LNCaP clone FGC (cell line): Measurements from ENCODE around the gene THBS3.

ENCODE experiments used
- DNase-seq: peaks from one replicate; pipeline ENCODE4 v3.0.0-alpha.2; 2011; ENCODE audit warnings: low read depth
- H3K4me3 ChIP-seq: 2 replicates; pipeline ENCODE4 v1.5.1; 2011; ENCODE audit warnings: mild to moderate bottlenecking, low read depth, low read length, control low read depth
- TF ChIP-seq, protein P1 (sequence below): IDR thresholded peaks from 2 replicates; pipeline ENCODE4 v1.5.1; 2012; ENCODE audit warnings: mild to moderate bottlenecking; ENCODE audit not compliant: control insufficient read depth, insufficient read depth; ENCODE audit errors: extremely low read depth

THBS3 gene

DNA sequence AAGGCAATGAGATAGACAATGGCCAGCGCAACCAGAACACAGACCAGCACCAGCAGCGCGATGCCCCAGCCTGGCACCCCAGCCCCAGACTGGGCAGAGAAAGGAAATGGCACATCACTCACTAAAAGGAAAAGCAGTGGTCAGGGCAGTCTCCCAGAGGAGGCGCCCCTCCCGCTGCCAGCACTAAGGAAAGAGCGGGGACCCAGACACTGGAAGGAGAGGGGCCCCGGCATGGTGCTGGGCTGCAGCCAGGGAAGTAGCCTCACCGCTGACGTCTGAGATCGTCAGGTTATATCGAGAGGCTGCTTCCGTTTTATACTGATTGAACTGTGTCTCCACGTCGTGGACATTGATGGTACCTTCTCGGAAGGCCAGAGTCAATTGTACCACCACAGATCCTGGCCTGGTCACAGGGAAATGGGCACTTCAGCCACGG, 20.2 kb downstream of the THBS3 start:
- DNase-seq: no peak
- H3K4me3 ChIP-seq: no peak overlapping the region
- TF ChIP-seq, protein P1, sequence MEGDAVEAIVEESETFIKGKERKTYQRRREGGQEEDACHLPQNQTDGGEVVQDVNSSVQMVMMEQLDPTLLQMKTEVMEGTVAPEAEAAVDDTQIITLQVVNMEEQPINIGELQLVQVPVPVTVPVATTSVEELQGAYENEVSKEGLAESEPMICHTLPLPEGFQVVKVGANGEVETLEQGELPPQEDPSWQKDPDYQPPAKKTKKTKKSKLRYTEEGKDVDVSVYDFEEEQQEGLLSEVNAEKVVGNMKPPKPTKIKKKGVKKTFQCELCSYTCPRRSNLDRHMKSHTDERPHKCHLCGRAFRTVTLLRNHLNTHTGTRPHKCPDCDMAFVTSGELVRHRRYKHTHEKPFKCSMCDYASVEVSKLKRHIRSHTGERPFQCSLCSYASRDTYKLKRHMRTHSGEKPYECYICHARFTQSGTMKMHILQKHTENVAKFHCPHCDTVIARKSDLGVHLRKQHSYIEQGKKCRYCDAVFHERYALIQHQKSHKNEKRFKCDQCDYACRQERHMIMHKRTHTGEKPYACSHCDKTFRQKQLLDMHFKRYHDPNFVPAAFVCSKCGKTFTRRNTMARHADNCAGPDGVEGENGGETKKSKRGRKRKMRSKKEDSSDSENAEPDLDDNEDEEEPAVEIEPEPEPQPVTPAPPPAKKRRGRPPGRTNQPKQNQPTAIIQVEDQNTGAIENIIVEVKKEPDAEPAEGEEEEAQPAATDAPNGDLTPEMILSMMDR: no peak

DNA sequence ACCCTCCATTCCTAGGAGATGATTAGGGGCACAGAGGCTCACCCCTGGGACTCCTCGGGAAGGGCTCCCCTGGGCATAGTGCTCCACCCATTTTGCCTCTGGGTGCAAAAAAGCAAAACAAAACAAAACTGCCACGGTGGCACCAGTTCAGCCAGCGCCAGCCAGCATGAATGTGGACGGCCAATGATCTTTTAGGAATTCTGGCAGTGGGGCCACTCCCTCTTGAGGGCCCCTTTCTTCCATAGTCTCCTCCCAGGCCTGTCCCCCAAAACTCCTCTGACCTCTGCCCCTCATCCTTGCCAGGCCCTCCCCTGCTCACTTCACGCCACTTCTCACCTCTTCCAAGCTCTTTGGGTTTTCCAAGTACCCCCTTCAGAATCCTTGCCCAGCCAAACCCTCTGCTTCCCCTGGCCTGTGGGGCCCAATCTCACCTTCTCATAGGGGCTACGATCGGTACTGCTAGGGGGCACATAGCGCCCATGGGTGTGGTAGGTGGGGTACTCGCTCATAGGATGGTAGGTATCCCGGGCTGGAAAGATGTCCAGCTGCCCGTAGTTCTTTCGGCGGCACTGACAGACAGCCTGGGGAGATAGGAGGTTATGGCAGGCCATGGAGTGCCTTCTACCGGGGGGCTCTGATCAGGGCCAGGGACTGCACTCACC, 20.8 kb downstream of the THBS3 start:
- H3K4me3 ChIP-seq: no peak overlapping the region
- no peak for DNase-seq
- TF ChIP-seq, protein P1: no peak

DNA sequence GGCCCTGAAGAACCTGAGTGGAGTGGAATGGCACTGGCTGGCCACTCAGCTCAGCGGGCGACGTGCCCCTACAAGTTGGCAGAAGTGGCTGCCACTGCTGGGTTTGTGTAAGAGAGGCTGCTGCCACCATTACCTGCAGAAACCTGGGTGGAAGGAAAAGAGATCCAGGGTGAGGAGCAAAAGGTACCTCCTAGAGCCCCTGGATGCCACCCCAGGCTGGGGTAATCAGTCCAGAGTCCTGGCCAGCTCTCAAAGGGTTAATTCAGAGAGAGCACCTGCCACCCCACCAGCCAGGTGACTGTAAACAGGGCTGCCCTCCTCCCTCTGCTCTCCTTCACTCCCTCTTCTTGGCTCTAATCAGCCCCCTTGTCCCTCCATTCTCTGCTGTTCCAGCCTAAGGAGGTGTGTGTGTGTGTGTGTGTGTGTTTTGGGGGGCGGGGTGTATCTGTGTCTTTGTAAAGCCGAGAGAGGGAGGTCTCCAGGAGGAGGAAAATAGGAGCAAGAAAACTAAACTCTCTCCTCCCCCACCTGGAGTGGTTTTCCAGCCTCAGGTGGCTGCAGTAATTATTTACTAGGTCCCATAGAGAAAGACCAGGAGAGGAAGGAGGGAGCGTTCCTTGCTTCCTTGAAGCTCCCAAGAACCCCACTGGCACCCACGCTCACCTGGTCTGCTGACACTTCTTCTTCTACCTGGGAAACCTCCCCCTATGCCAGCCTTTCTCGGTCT, 21.5 kb downstream of the THBS3 start:
- H3K4me3 ChIP-seq: no peak overlapping the region
- DNase-seq: no peak
- TF ChIP-seq, protein P1: no peak

DNA sequence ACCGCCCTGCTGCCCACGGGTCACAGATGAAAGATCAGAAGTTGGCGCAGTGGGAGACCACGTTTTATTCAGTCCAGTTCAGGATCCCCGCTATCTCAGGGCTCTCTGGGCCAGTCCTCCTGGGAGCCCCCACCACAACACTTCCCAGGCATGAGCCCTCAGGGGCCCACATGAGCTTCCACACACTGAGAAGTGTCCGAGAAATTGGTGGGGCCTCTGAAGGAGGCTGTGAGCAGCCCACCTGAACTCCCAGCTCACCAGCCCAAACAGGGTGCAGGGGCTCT, 22.0 kb downstream of the THBS3 start:
- TF ChIP-seq, protein P1: no peak
- no peak for DNase-seq

DNA sequence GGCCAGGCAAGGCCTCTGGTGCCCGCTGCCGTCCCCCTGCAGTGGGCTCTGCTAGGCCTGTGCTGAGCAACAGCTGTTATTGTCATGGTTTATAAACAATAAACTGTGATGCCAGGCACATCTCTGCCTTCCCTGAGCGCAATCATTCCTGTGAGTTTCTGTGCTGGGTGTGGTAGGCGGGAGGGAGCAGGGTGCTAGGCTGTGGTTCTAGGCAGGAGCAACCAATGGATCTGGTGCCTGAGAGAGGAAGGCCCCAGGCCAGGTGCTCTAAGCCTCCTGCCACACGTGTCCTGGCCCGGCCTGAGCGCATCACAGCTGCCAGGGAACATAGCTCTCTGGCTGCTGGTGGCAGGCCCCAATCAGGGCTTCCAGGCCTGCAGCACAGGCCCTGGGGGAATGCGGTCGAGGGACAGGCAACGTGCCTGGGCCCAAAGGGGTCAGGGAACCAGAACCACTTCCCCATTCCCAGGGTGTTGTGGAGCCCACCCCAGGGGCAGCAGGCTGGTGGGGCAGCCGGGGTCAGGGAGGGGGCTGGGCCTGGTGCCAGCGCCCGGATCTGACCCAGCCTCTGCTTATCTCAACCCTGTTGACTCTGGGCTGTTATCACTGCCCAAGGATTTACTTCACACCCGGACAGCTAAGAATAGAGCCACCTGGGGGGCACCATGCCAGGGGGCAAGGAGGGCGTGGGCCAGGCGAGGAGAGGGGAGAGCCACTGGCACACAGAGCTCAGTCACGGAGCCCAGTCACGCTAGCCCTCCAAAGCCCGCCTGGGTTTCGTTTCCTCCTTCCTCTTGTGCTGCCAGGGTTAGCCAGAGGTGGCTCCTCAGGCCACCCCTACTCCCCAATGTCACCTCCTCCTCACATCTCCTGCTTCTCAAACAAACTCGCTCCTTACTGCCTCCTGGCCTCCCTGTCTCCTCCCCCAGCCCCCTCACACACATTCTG, 22.6 kb downstream of the THBS3 start:
- no peak overlapping the region for H3K4me3 ChIP-seq
- TF ChIP-seq, protein P1: no peak
- DNase-seq: no peak

More for the DNA sequence above, 22.0 kb downstream of the THBS3 start:
- H3K4me3 ChIP-seq: no peak overlapping the region

DNA sequence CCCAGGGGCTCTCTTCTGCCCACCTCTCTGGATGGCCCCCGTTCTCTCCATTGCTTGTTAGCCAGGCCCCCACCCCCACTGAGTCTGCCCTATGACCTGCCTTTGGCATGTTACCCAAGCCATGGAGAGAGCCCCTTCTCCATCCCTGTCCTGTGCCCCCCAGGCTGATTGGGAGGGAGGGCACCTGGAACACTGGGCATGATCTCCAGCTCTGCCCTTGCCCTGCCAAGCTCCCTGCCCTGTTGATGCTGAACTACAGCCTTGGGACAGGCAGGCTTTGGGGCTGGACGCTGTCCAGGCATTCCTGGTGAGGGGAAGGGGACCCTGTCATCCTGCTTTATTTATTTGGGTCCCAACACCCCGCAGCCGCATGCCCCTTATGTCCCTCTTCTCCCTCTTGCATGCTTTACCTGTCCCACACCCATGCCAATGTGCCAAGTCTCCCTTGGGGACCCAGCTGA, 23.3 kb downstream of the THBS3 start:
- no peak overlapping the region for H3K4me3 ChIP-seq
- no peak for DNase-seq
- TF ChIP-seq, protein P1: no peak
